HG02852 (cell line): ENCODE data around the gene NCCRP1.
"Not testable (repeated sequence)": the region's sequence is repeated elsewhere in the genome, so short reads cannot be mapped to it uniquely, and the experiment has no call there.

Source experiments
- ATAC-seq: cut with Tn5 transposase; IDR thresholded peaks from one replicate; pipeline ENCODE4 v1.9.1; 2021; ENCODE audit warnings: mild to moderate bottlenecking, moderate library complexity; ENCODE audit not compliant: unreplicated experiment

NCCRP1 gene

GRCh38 chr19:39203372-39204341 lies 6.9 kb downstream of the NCCRP1 start, which contains the start of gene SYCN:
Gene SYCN (minus strand): TSS chr19:39204263. CDS start chr19:39204254, 9 bp downstream.
- no peak for ATAC-seq

GRCh38 chr19:39205449-39205764 lies 8.6 kb downstream of the NCCRP1 start:
- no peak for ATAC-seq

DNA sequence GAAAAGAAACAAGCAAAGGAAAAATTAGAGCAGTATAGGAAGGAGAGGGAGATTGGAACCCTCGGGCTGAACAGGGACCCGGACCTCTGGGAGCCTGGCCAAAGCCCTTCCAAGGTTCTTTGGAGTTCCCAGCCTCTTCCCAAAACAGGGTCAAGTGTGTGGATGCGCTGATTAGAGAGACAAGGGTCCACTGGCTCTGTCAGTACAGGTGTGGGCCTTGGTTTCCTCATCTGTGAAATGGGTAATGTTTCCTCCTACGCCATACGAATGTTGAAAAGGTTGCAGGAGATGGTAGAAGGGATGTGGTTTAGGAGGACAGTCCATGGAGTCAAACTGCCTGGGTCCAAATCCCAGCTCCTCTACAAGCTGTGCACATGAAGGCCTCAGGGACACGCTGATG lies 9.4 kb downstream of the NCCRP1 start:
- ATAC-seq: no peak

- no peak for ATAC-seq
Observed at GRCh38 chr19:39207293-39207836, 10.6 kb downstream of the NCCRP1 start.

DNA sequence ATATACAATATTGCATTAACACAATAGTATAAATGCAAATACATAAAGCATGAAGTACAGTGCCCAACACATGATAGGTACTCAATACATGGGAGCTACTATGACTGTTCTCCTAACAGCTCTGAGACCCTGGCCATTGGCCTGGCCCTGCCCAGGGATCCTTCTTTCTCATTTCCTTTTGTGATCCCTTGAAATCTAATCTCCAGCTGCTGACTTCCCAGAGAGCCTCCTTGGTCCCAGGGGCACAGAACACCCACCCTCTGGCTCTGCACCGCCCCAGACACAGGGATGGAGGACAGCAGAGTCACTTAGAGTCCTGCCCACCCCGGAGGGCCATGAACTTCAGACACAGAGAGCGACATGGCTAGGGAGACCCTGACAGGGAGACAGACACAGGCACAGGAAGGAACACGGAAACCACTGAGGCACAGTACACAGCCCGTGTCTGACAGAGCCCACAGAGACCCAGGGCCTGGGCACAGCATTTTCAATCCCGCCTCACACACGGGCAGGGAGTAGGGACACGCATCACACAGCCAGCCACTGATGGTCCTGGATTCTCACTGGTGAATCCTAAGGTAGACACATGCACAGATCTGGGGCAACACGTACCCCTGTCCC lies 11.5 kb downstream of the NCCRP1 start:
- ATAC-seq: no peak

DNA sequence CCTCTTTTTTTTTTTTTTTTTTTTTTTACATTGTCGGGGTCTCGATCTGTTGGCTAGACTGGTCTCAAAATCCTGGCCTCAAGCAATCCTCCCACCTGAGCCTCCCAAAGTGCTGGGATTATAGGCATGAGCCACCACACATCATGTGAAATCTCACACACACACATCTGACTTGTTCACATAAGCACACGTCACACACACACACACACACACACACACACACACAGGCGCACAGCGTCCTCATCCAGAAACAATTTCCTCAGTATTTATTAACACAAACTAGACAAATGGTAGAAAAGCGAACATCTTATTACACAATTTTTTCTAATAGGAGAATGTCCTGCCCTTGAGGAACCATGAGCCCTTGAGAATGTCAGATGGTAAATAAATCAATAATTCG lies 12.4 kb downstream of the NCCRP1 start:
- ATAC-seq: no peak

- ATAC-seq: no peak
Observed at GRCh38 chr19:39211731-39212374, 15.1 kb downstream of the NCCRP1 start.

GRCh38 chr19:39212375-39212742 lies 15.6 kb downstream of the NCCRP1 start:
- no peak for ATAC-seq

- ATAC-seq: not testable (repeated sequence)
Observed at GRCh38 chr19:39215323-39215722, 18.6 kb downstream of the NCCRP1 start.

GRCh38 chr19:39217094-39217493 lies 20.3 kb downstream of the NCCRP1 start:
- no peak for ATAC-seq

DNA sequence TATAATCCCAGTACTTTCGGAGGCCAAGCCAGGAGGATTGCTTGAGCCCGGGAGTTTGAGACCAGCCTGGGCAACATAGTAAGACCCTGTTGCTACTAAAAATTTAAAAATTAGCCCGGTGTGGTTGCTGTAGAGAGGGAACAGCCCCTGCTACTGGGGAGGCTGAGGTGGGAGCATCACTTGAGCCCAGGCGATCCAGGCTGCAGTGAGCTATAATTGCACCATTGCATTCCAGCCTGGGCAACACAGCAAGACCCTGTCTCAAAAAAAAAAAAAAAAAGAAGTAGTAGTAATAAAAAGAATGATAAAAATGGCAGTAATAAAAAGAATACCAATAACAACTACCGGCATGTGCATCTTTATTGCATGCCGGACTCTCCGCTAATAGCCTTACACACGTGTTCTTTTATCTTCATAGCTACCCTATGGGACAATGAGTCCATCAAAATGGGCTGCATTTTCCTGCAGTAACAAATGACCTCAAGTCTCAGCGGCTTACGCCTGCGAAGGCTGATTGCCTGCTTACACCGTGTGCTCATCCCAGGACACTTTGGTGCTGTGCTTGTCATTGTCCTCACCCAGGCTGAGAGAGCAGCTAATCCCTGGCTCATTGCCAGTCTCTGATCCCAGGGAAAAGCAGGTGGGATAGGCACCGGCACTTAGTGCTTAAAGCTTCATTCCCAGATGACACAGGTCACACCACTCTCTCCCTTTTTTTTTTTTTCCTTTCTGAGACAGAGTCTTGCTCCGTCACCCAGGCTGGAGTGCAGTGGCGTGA lies 21.7 kb downstream of the NCCRP1 start:
- no peak for ATAC-seq

DNA sequence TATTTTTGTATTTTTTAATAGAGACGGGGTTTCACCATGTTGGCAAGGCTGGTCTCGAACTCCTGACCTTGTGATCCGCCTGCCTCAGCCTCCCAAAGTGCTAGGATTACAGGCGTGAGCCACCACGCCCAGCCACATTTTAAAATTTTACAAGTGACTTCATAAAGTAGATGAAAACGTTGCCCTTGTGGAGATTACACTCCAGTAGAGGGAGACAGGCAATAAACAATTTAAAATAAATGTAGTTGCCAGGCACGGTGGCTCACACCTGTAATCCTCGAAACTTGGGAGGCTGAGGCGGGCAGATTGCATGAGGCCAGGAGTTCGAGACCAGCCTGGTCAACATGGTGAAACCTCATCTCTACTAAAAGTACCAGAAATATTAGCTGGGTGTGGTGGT lies 22.3 kb downstream of the NCCRP1 start:
- not testable (repeated sequence) for ATAC-seq

DNA sequence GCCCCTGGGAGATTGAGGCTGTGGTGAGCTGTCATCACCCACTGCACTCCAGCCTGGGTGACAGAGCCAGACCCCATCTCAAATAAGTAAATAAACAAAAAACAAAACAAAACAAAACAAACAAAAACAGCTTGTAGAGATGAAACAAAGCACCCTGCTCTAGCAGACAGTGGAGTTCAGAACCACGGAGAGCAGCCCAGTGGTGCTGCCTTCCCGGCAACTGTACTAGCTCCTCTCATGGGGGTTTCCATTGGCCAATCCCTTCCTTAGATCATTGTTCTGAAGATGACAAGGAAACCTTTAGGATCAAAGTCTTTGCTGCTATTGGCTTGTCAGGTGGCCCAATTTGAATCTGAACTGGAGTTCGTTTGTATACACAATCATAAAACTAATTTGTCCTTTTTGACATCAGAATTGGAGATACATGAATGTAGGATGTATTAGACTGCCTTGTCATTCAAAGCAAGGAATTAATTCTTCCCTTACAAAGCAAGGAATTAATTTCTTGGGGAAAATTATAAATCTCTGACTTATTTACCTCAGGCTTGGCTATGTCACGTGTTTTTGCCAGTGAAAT lies 27.0 kb downstream of the NCCRP1 start:
- no peak for ATAC-seq

GRCh38 chr19:39224910-39225309 lies 28.1 kb downstream of the NCCRP1 start:
- ATAC-seq: no peak

- no peak for ATAC-seq
Observed at GRCh38 chr19:39230096-39230764, 33.5 kb downstream of the NCCRP1 start.

GRCh38 chr19:39232708-39233107 lies 35.9 kb downstream of the NCCRP1 start:
- ATAC-seq: no peak

GRCh38 chr19:39236527-39236926 lies 39.8 kb downstream of the NCCRP1 start:
- no peak for ATAC-seq

DNA sequence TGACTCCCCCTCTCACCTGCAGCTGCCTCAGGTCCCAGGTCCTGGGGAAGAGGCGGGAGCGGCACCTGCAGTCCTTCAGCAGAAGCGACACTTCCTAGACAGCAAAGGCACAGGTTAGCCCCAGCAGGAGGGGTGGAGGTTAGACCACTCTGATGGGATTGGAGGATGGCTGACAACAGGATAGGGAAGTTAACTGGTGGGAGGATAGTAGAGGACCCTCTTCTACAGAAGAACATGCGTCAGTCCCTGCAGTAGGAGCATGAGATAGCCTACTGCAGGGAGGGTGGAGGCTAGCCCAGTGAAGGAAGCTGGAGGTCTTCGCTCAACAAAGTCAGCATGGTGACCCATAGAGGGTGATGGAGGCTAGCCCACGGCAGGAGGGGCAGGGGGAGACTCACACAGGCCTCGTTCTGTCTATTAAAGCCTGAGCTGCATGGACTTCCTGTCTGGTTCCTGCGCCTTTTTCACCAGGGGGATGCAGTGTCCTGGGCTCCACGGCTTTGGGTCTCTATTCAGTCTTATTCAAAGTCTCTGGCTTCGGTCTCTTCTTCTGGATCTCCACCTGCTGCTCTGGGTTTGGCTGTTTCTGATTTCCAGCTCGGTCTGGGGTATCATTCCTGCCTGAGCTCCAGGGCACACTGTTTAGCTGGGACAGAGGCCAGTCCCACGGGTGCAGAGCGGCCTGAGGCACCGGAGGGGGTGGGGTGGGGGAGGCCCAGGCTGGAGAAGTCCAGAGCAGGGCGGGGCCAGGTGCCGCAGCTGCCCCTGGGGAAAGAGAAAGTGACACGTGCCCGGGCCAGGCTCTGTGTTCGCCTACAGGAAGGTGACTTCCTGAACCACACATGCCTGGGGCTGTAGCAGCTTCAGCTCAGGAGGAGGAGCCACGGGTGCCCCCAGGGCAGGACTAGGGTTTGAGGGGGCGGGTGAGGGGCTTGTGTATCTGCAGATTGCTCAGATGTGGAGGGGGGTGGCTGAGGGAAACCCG lies 40.7 kb downstream of the NCCRP1 start:
- no peak for ATAC-seq

- ATAC-seq: no peak
Observed at GRCh38 chr19:39238209-39238608, 41.4 kb downstream of the NCCRP1 start.
